Head of caudate nucleus (tissue), 42 donors: Measurements from ENCODE around the gene EAF1.
A peak's percentile ranks its signal among the peaks of the same experiment; 100 is the strongest.
"Not testable (repeated sequence)": the region's sequence is repeated elsewhere in the genome, so short reads cannot be mapped to it uniquely, and the experiment has no call there.

Source experiments
- DNase-seq, 42 donors: peaks; one replicate each; pipeline versions ENCODE4 v3.0.0 to v3.0.0-alpha.2; 2020 to 2021; ENCODE audit warnings: mixed read lengths in 7 of 42
- intact Hi-C: fragments of 100-400 bp; cut with DNase I; formaldehyde crosslinking; loops from one replicate; pipeline ENCODE4 v1.15.0; 2022

The EAF1 gene

DNA sequence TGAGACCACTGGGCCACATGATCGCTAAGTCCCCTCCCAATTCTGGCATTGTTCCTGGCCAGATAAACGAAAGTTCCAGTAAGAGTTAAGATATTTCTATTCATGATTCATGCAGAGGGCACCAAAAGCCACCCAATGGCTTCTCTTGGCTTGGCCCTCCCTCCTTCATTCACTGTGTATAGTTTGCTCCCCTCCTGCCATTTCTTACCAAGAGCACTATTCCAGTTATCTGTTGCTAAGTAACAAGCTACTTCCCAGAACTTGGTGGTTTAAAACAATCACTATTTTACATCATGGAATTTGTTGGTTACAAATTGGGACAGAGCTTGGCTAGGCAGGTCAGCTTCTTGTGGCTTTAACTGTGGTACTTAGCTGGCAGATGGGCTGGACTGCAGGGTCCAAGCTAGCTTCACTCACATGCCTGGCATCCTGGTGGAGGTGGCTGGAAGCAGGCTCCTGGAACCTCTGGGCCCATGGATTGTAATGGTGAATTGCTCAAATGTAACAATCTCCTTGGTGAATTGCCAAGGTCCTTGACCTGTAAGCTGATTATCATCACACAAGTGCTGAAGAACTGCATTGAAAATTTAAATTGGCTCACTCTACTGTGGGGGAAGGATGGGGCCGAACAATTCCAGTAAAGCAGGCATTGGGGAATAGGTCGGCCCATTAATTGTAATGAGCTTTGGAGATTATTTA is 16.6 kb downstream of the EAF1 start:
- peak in 1 of 42 donors; percentile 14 for DNase-seq
- intact Hi-C loops: no loop called here

DNA sequence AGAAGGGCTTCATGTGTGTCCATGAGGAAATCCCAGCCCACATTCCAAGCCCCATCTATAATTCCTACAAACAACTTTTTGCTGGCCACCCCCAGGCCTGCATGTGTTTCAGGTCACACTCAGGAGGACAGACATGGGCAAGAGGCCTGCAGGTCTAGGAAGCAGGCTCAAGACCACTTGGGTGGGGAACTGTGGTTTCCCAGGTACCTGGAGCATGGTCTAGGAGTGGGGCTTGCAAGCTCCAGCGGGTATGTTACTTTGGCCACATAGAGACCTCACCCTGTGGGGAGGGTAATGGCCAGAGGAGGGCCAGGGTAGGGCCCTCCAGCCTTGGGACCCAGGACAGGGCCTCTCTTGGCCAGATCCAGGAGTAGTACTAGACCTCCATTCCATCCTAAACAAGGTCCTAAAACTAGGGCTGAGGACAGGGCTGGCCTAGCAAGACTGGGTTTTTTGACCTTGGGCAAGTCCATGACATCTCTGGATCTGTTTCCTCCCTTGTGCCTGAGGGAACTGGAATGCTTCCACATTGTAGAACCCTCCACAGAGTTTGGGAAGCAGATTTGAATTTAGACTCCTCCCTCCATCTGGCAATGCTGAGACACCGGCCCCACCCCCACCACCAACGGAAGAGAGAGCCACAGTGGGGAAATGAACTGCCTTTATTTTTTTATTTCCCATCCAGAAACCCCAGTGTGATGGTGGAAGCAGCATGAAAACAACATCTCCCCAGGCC is 22.3 kb downstream of the EAF1 start:
- DNase-seq: no peak
- intact Hi-C loops: no loop called here

DNA sequence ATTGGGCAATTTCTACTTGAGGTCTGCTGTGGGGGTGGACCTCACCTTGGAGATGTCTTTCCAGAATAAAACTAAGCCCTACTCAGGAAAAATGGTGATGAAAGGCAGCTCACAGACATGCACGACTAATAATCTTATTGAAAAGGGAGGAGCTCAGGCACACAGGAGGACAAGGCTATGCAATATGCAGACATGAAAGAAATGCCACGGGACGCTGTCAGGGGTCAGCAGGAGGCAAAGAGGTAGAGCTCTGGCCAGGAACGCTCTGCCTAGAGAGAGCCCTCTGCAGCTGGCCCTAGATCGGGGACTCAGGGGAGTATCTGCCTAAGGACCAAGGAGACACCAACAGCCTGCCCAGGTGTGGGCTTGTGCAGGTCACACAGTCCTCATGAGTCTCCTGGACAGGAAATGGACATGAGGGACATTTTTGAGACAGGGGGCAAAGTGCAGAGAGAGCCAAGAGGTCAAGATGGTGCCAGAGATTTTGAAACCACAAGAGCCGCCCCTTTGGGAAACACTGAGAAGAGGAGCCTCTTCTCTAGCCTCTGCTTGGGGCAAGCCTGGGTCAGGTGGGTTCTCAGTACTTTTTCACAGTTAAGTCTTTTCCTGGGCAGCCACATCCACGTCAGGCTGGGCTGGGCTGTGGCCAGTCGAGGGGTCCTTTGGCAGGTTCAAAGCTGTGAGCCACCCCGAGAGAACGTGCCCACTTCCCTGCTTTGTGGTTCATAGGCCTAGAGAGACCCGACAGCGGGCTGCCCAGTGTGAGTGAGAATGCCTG is 23.2 kb downstream of the EAF1 start:
- no peak for DNase-seq
- intact Hi-C loops: no loop called here

GRCh38 chr3:15451216-15452113 is 24.1 kb downstream of the EAF1 start:
- intact Hi-C loops: no loop called here
- DNase-seq: no peak

DNA sequence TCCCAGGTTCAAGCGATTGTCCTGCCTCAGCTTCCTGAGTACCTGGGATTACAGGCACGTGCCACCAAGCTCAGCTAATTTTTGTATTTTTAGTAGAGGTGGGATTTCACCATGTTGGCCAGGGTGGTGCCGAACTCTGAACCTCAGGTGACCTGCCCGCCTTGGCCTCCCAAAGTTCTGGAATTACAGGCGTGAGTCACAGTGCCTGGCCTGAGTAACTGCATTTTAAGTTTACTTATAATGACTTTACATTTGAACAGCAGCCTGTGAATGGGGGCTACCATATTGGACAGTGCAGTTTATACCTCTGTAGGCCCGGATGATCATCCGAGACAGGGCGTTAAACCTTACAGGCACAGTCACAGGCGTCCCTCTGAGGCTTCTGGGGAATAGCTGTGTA is 24.8 kb downstream of the EAF1 start:
- no peak for DNase-seq
- intact Hi-C loops: no loop called here

- peak in 1 of 42 donors; percentile 4 for DNase-seq
- intact Hi-C loops: no loop called here
Observed at GRCh38 chr3:15452961-15453360, 25.6 kb downstream of the EAF1 start.

DNA sequence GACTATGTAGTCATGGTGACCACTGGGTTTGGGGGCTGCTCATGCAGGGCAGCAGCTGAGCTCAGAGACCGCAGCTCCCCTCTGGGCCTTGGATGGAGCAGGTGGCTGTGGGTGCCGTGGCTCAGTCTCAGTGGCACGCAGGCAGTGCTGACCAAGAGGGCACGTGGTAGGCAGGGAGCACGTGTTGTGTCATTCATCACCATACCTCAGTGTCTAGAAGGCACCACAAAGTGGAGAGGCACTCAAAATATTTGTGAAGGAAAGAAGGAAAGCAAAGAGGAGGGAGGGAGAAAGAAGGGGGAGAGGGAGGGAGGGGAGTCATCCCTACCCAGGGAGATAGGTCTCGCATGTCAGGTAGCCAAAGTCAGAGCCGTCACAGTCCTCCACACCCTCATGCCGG is 26.1 kb downstream of the EAF1 start:
- intact Hi-C loops: no loop called here

GRCh38 chr3:15453991-15454625 is 26.7 kb downstream of the EAF1 start:
- intact Hi-C loops: no loop called here
- peak in 1 of 42 donors; percentile 24 for DNase-seq

More for the DNA sequence above, 26.1 kb downstream of the EAF1 start:
- peak in 1 of 42 donors; percentile 11 for DNase-seq

DNA sequence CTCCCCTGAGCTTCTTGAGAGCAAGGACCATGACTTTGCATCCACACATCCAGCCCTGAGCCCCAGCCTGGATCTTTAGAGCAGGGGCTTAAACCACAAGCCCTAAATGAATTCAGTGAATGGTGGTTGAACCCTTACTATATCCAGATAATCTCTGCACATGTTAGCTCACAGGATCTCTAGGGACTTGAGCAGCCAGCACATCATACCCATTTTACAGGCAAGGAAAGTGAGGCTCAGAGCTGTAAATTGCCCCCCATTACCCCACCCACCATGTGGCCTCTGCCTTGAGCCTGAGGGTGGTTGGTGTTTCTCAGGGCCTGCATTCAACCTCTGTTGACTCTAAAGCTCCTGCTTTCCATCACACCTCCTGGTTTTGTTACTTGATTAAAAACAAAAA is 27.6 kb downstream of the EAF1 start:
- intact Hi-C loops: no loop called here
- DNase-seq: peak in 1 of 42 donors; percentile 13

DNA sequence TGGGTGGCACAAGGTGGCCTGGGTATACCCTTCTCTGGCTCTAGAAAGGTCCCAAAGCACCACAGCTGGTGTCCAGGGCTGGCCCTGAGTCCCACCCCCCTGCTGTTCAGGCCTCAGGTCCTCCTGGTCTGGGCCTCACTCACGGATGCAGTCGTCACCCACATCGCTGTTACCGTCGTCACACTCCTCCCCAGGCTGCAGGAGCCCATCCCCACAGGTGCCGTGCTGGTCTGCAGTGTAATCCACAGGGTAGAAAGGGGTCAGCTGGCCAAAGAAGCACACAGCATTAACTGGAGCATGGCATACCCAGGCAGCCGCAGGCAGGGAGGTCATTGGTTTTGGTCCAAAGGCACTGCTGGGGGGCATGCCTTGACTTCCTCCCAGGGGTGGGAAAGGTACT is 28.4 kb downstream of the EAF1 start:
- intact Hi-C loops: no loop called here

GRCh38 chr3:15456321-15456720 is 28.9 kb downstream of the EAF1 start:
- DNase-seq: no peak
- intact Hi-C loops: no loop called here

More for the DNA sequence above, 28.4 kb downstream of the EAF1 start:
- no peak for DNase-seq

GRCh38 chr3:15456915-15457314 is 29.5 kb downstream of the EAF1 start:
- intact Hi-C loops: not testable (repeated sequence)

GRCh38 chr3:15458212-15458780 is 30.9 kb downstream of the EAF1 start:
- DNase-seq: peak in 2 of 42 donors; percentile 20 to 23
- intact Hi-C loops: no loop called here

More at GRCh38 chr3:15456915-15457314, 29.5 kb downstream of the EAF1 start:
- DNase-seq: not testable (repeated sequence)

GRCh38 chr3:15460891-15461531 is 33.6 kb downstream of the EAF1 start:
- peak in 2 of 42 donors; percentile 33 to 34 for DNase-seq
- intact Hi-C loops: no loop called here

DNA sequence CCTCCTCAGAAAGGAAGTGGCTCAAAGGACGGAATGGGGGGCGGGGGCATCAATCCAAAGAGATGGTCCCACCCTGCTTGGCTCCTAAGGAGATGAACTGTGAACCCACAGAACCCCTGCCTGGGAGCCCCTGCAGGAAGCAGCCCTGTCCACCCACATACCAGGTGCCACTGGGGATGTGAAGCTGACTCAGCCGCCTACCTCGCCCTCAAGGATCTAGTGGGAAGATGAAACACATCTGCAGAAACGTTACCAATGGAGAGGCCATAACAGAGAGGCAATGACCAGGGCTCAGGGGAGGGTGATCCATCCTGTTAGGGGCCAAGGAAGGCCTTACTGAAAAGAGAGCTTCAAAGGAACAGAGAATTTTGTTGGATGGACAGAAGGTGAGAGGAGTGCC is 35.1 kb downstream of the EAF1 start:
- peak in 40 of 42 donors; percentile 18 to 82 (median 53) for DNase-seq
- intact Hi-C loops: no loop called here

DNA sequence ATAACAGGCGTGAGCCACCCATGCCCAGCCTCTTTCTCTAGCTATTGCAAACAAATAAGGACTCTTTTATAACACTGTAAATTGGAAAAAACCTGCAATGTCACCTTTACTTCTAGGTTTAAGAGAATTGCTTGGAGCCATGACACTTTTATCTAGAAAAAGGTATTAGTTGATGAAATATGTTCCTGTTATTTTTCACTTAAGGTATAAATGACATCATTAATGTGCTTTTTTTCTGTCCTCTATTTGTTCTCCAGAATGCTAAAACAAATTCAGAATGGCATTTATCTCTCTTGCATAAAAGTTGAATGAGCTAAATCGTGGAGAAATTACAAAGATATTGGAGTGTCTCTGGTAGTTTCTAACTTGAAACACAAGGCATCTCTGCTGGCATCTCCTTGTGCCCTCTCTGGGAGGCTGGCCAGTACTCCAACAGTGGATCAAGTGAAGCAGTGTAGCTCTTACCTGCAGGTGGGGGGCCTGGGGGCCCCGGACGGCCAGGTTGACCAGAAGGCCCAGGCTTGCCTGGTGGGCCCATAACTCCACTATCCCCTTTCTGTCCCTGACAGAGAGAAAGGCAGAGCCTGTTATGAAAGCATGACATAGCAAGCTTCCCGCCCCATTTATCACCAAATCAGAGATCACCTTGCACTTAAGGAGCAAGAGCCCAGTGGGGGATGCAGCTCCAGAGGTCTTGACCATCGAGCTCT is 38.6 kb downstream of the EAF1 start:
- no peak for DNase-seq
- intact Hi-C loops: no loop called here
